NCI-H2227 treated with DMSO at 0.1 percent for 48 hours (cell line): Measurements from ENCODE around the gene CNTN4.

Source experiments
- DNase-seq: peaks from one replicate; lab custom pipeline; 2025; lab: John Stamatoyannopoulos, UW

Gene CNTN4

DNA sequence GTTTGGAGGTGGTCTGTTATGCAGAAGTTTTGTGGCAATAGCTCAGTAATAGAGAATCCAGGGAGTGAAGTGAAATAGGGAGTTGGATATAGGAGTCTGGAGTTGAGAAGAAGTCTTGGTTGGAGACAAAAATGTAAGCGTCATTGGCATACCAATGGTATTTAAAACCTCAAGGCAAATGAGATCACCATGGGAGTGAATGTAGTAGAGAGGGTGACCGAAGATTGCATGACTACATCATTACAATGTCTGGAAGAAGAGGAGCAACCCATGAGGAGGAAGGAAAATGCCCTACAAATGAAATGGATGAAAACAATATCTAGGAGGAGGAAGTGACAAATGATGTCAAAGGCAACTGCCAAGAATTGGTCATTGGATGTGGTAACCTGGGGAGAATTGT, 54.4 kb downstream of the CNTN4 start:
- no peak for DNase-seq

GRCh38 chr3:2153547-2153946, 54.9 kb downstream of the CNTN4 start:
- DNase-seq = no peak

- DNase-seq = no peak
Observed at GRCh38 chr3:2154621-2155020, 56.0 kb downstream of the CNTN4 start.

DNA sequence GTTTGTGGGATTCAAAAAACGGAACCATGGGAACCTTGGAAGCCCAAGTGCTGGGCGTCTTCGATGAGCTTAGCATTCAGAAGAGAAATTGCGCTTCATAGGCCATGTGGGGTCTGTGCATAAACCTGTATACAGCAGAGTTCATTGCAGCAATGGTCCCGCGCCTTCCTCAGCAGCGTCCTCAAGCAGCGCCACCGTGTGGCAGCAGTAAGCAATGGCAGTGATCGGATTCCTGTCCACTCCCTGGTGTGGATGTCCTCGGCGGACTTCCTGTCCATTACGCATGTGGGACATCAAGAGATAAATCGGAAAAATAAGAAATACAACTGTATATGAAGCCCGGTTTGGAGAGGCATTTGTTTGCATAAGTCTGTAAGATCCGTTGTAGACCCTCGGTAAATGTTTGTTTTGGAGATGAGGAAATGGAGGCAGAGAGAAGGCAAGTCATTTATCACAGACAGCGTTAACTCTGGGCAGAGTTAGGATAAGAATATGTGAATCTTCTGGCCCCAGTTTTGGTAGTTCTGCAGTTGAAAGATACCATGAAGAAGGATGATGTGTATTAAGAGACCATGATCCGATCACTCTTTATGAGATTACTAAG, 57.7 kb downstream of the CNTN4 start:
- no peak for DNase-seq

DNA sequence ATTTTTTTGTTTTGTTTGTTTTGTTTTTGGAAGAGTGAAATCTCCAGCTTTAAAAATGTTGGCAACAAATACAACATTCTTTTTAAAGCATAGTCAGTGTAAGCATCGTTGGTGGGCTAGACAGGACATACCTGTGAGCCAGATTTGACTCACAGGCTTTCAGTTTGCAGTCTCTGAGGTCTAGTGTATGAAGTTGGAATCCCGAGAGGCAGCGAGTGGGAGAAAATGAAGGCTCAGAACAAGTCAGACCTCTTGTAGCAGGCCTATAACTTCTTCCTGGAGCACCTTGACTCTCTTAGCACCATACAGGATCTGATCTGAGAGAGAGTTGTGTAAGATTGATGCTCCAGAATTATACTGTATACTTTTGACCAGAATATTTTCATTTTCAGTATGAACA, 60.2 kb downstream of the CNTN4 start:
- no peak for DNase-seq

- DNase-seq = no peak
Observed at GRCh38 chr3:2166552-2166951, 67.9 kb downstream of the CNTN4 start.

DNA sequence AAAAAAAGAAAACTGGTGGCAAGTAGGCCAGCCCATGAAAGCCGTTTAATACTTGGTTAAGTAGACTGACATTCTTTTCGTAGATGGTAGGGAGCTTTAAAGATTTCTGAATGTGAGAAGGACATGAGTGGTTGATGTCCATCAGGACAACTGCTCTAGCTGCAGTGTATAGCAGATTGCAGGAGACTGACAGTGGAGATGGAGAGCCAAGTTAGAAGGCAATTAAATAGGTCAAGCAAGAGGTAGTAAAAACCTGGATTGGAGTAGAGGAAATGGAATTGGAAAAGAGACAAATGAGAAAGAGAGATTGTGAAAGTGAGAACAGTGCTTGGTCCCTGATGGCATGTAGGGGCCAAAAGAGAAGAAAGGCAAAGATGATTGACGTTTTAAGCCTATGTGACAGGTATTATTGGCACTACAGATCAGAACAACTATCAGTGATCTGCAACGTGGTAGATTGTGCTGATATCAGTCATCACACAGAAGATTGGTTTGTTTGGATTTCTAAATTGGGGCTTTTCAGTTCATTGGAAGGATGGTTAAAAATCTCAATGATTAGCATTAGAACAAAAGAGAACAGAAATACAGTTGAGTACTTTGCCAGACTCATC, 74.0 kb downstream of the CNTN4 start:
- DNase-seq = no peak

DNA sequence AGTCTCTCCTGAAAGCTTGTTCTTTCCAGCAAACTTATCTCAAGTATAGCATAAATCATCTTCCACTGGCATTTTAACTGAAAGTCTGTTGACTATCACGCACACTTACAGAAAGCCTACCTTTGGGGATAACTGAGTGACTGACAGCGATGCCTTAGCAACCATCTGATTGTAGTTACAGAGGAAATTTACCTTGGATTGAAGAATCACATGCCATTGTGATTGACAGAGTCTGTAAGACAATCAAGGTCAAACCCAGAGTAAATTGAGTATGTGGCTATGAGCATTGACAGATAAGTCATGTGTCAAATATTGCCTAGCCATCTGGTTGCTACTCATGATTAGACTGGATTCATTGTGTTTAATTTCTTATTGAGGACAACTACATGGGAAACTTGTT, 82.0 kb downstream of the CNTN4 start:
- DNase-seq = no peak

- no peak for DNase-seq
Observed at GRCh38 chr3:2198776-2199279, 100.2 kb downstream of the CNTN4 start.

DNA sequence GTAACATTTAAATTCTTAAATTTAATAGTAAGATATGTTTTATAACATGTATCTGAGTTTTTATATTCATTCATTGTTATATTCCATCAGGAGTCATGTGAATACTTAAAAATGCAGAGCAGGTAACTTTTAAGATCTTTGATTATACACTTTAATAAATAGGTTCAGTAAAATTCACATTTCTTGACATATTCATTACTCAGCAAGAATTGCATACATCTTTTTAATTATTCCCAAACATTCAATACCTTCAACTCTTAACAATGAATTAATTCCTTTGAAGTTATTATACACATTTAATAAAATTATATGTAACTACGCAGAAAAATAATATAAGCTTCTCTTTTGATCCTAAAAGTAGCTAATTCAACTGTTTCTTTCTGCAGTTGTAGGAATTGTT, 105.4 kb downstream of the CNTN4 start:
- no peak for DNase-seq

GRCh38 chr3:2205692-2206091, 107.0 kb downstream of the CNTN4 start:
- no peak for DNase-seq

DNA sequence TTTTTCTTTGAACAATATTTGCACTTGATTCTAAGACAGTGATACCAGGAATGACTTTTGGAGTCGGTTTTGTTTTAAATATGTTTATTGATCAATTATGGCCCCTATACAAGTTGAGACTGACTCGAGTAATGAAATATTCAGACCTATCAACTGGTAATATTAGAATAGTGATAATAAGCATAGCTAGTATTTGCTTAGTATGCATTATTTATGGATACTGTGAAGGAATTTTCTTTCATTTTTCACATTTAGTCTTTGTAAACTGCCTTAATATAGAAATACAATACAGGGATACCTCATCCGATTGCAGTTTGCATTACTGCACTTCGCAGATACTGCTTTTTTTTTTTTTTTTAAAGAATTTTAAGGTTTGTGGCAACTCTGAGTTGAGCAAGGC, 107.9 kb downstream of the CNTN4 start:
- no peak for DNase-seq

DNA sequence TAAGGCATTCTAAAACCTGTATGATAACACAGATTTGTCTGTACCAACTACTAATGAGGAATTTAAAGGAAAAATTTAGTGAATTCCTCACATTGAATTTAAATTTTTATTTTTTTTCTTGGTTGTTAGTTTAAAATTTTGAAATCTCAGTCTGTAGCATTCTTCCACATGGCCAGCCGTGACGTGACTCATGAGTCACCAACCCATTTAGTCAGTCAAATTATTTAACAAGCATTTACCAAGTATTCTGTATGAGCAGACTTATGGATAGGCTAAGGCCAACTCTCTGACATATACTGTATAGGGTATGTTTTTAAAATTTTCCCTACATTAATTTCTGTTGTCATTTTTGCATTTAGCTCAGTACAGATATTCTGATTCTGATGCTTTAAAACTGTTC, 112.9 kb downstream of the CNTN4 start:
- DNase-seq = no peak

DNA sequence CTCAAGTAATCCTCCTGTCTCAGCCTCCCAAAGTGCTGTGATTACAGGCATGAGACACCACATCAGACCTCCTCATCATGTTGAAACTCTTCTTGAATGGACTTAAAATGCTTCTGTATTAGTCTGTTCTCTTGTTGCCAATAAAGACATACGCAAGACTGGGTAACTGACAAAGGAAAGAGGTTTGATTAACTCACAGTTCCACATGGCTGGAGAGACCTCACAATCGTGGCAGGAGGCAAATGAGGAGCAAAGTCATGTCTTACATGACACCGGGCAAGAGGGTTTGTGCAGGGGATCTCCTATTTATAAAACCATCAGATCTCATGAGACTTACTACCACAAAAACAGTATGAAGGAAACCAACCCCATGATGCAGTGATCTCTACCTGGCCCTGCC, 113.5 kb downstream of the CNTN4 start:
- no peak for DNase-seq

DNA sequence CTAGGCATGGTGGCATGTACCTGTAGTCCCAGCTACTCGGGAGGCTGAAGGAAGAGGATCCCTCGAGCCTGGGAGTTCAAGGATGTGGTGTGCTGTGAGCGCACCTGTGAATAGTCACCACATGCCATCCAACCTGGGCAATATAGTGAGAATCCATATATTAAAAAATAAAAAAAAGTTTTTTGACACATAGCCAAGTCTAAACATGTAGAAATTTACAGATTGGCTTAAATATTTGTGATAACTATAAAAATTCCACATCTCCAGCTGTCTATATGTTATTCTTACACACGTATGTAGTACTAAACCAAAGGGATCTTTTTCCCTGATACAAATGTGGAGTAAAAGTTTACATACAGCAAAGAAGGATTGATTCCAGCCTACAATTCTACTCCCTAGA, 119.7 kb downstream of the CNTN4 start:
- no peak for DNase-seq

DNA sequence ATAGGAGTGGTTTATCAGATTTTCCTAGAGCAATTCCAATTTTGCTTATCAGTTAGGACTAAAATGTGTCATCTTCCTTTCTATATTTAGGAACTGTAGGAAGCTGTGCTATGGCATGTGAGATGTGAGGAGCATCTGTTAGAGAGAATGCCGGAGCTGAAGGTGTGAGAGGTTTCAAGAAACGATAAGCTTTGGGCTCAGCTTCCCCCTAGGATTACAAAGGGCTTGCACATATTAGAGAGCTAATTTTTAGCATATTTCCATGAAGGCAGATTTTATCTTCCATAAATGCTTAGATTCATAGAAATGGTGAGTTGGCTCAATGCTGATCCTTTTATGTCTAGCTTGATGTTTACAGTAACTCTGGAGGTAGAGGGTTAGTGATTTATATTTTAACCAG, 120.2 kb downstream of the CNTN4 start:
- DNase-seq = no peak

DNA sequence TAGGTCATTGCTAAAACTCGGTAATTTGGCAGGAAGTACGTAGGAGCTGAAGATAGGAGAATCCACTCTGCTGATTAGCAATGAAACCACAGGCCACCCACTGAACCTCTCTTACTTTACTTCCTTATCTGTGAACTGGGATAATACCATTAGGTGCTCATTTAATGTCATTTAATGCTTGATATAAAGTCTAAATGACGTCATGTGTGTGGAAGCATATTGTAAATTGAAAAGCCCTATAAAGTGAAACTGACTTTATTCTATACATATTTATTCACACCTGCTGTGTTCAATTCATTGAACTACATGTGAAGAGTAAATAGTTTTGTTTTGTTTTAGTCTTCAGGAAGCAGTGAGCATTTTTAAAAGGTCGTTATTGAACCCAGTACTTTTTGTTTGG, 137.5 kb downstream of the CNTN4 start:
- DNase-seq = no peak

DNA sequence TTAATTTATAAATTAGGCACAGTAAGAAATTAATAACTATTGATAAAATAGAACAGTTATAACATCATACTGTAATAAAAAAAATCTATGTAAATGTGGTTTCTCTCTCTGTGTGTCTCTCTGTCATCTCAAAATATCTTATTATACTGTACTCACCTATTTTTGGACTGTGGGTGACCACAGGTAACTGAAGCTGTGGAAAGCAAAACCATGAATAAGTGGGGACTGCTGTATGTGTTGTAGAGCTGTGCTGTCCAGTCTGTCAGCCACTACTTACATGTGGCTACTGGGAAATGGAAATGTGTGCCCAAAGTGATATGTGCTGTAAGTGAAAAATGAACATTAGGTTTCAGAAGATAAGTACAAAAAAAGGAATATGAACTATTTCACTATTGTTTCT, 145.5 kb downstream of the CNTN4 start:
- DNase-seq = no peak

DNA sequence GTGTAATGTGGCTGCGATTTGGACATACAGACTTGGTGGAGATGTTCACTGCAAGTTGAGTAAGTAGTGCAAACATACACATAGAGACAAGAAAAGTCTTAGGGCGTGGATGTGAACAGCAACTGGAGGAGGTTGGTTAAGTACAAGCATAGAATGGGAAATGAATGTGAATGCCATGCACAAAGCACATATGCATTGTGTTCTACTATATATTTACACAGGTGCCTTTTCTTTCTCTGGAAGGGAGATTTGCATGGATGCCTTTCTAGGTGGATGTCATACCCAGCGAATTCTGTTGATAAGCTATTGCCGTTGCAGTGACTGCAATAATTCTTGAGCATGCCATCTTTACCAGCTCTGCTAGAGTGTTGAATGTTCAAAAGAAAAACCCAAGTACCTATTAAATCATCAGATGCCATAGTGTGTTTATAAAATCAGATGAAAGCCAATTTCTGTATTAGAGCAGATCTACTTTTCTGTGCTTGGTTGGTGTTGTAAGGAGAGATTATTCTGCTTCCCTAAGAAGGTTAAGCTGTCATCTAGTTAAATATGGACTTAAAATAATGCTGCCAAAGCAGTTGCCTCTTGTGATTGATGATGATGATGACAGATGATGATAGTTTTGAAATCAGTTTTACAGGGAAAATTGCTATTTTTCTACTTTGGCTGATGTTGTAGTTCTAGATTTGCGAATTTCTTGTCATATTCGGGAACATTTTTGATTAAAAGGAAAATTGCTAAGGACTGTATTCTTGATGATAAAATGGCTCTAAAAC, 148.4 kb downstream of the CNTN4 start:
- no peak for DNase-seq

GRCh38 chr3:2247831-2248230, 149.2 kb downstream of the CNTN4 start:
- no peak for DNase-seq

DNA sequence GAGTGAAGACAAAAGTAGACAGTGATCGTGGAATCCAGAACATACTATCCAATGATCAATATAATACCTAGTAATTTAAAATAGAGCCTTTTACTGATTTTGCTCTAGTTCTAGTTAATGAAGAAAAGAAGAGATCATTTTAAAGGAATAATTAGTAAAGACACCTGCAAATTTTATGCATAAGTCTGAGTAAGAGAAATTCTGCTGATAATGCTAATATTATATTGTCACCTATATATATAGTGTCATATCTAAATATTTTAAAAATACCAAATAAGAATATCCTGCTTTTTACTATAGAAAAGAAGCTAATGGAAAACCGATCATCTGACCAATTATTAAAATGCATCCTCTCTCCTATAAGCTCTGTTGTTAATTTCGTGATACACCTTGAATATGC, 152.1 kb downstream of the CNTN4 start:
- DNase-seq = no peak

- DNase-seq = no peak
Observed at GRCh38 chr3:2261747-2262146, 163.1 kb downstream of the CNTN4 start.

- DNase-seq = no peak
Observed at GRCh38 chr3:2262204-2262603, 163.5 kb downstream of the CNTN4 start.
